ENCODE data around the gene FAM193A.

DNA sequence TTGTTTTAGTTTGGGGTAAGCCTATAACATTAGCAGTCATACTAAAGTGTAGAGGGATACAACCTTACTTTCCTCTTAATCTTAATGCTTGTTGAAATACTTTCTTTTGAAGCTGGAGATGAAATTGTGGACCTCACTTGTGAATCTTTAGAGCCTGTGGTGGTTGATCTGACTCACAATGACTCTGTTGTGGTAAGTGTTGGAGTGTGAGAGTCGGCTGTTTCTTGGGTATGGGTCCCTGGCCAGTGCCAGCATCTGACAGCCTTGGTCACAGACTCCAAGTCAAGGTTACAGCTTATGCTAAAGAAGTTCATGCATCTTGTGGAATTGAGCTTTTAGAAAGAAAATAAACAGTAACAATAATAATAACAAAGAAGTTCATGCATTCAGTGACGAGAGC, 35.9 kb upstream of the FAM193A start:
- TF ChIP-seq EZH2 (IDR thresholded peaks at IDR 0.05) (no peak), POLR2AphosphoS5 (IDR thresholded peaks at IDR 0.05; ENCODE audit: borderline replicate concordance, low read depth, low read length) (no peak)

Data from SK-N-MC (cell line).